Effector memory CD4-positive, alpha-beta T cell (primary cell): ENCODE measurements around the gene RTP2.
"Not testable (repeated sequence)": the region's sequence is repeated elsewhere in the genome, so short reads cannot be mapped to it uniquely, and the experiment has no call there.

ENCODE experiments used
- DNase-seq, 3 donors: peaks; one replicate each; pipeline ENCODE4 v3.0.0-alpha.2; 2020
- H3K27ac ChIP-seq: 2 replicates; pipeline ENCODE4 v1.7.0; 2013; ENCODE audit warnings: mild to moderate bottlenecking, low read length, moderate library complexity; ENCODE audit not compliant: insufficient read depth, poor library complexity, severe bottlenecking
- H3K27me3 ChIP-seq: replicated peaks from 2 replicates; pipeline ENCODE4 v1.7.0; 2013; ENCODE audit warnings: mild to moderate bottlenecking, low read length; ENCODE audit not compliant: insufficient read depth, control insufficient read depth, poor library complexity, severe bottlenecking
- H3K36me3 ChIP-seq: 2 replicates; pipeline ENCODE4 v1.7.0; 2013; ENCODE audit warnings: mild to moderate bottlenecking, low read length, moderate library complexity; ENCODE audit not compliant: control insufficient read depth, insufficient read depth
- H3K4me1 ChIP-seq: 2 replicates; pipeline ENCODE4 v1.7.0; 2013; ENCODE audit warnings: low read length, mild to moderate bottlenecking; ENCODE audit not compliant: control insufficient read depth, insufficient read depth, poor library complexity, severe bottlenecking
- H3K4me3 ChIP-seq: 2 replicates; pipeline ENCODE4 v1.7.0; 2013; ENCODE audit warnings: low read length, low read depth, mild to moderate bottlenecking; ENCODE audit not compliant: insufficient read depth, poor library complexity, severe bottlenecking
- H3K9me3 ChIP-seq: 2 replicates; pipeline ENCODE4 v1.7.0; 2013; ENCODE audit warnings: mild to moderate bottlenecking, low read length, moderate library complexity; ENCODE audit not compliant: control insufficient read depth

The RTP2 gene

GRCh38 chr3:187695449-187695848 is 6.9 kb downstream of the RTP2 start:
- no peaks in the 10 kb centered on the region for H3K27me3 ChIP-seq
- H3K27ac ChIP-seq, result no peak overlapping the region
- no peaks in the 10 kb centered on the region for H3K36me3 ChIP-seq
- DNase-seq, result no peak
- no peak overlapping the region for H3K4me3 ChIP-seq
- H3K9me3 ChIP-seq, result no peaks in the 10 kb centered on the region
- H3K4me1 ChIP-seq, result no peaks in the 10 kb centered on the region

- H3K4me1 ChIP-seq, result no peaks in the 10 kb centered on the region
- no peaks in the 10 kb centered on the region for H3K27me3 ChIP-seq
- no peaks in the 10 kb centered on the region for H3K9me3 ChIP-seq
- DNase-seq, result no peak
- no peaks in the 10 kb centered on the region for H3K36me3 ChIP-seq
- H3K27ac ChIP-seq, result no peak overlapping the region
- H3K4me3 ChIP-seq, result no peak overlapping the region
Observed at GRCh38 chr3:187694801-187695200, 7.6 kb downstream of the RTP2 start.

GRCh38 chr3:187693431-187693830 is 8.9 kb downstream of the RTP2 start:
- Histone ChIP-seq H3K4me3 (no peak overlapping the region), H3K27me3 (no peaks in the 10 kb centered on the region), H3K9me3 (no peaks in the 10 kb centered on the region), H3K4me1 (no peaks in the 10 kb centered on the region), H3K27ac (no peak overlapping the region), H3K36me3 (no peaks in the 10 kb centered on the region)
- no peak for DNase-seq

- Histone ChIP-seq H3K4me3 (no peak overlapping the region), H3K4me1 (no peaks in the 10 kb centered on the region), H3K27ac (no peak overlapping the region), H3K9me3 (peaks cover 3% of the 10 kb centered on the region), H3K36me3 (no peaks in the 10 kb centered on the region), H3K27me3 (no peaks in the 10 kb centered on the region)
- DNase-seq, result no peak
Observed at GRCh38 chr3:187689984-187690383, 12.4 kb downstream of the RTP2 start.

GRCh38 chr3:187686621-187687273 is 15.6 kb downstream of the RTP2 start:
- Histone ChIP-seq H3K9me3 (peaks cover 3% of the 10 kb centered on the region), H3K4me3 (no peak overlapping the region), H3K4me1 (no peaks in the 10 kb centered on the region), H3K27me3 (no peaks in the 10 kb centered on the region), H3K27ac (no peak overlapping the region), H3K36me3 (no peaks in the 10 kb centered on the region)
- DNase-seq, result no peak

GRCh38 chr3:187685948-187686347 is 16.4 kb downstream of the RTP2 start:
- no peaks in the 10 kb centered on the region for H3K4me1 ChIP-seq
- no peaks in the 10 kb centered on the region for H3K27me3 ChIP-seq
- H3K36me3 ChIP-seq, result no peaks in the 10 kb centered on the region
- DNase-seq, result no peak
- no peak overlapping the region for H3K4me3 ChIP-seq
- H3K9me3 ChIP-seq, result peaks cover 3% of the 10 kb centered on the region
- H3K27ac ChIP-seq, result no peak overlapping the region

- DNase-seq, result no peak
- Histone ChIP-seq H3K36me3 (no peaks in the 10 kb centered on the region), H3K9me3 (peaks cover 3% of the 10 kb centered on the region), H3K4me3 (no peak overlapping the region), H3K4me1 (no peaks in the 10 kb centered on the region), H3K27me3 (no peaks in the 10 kb centered on the region), H3K27ac (no peak overlapping the region)
Observed at GRCh38 chr3:187684880-187685279, 17.5 kb downstream of the RTP2 start.

GRCh38 chr3:187684444-187684843 is 17.9 kb downstream of the RTP2 start:
- no peaks in the 10 kb centered on the region for H3K27me3 ChIP-seq
- H3K4me1 ChIP-seq, result no peaks in the 10 kb centered on the region
- no peak overlapping the region for H3K27ac ChIP-seq
- no peak for DNase-seq
- peaks cover 3% of the 10 kb centered on the region for H3K9me3 ChIP-seq
- H3K36me3 ChIP-seq, result no peaks in the 10 kb centered on the region
- no peak overlapping the region for H3K4me3 ChIP-seq

GRCh38 chr3:187681756-187682155 is 20.6 kb downstream of the RTP2 start:
- H3K9me3 ChIP-seq, H3K27ac ChIP-seq, H3K4me3 ChIP-seq, H3K4me1 ChIP-seq, H3K27me3 ChIP-seq, DNase-seq, H3K36me3 ChIP-seq: not testable (repeated sequence)

GRCh38 chr3:187679638-187680396 is 22.5 kb downstream of the RTP2 start:
- no peaks in the 10 kb centered on the region for H3K36me3 ChIP-seq
- H3K9me3 ChIP-seq, result no peaks in the 10 kb centered on the region
- no peaks in the 10 kb centered on the region for H3K27me3 ChIP-seq
- no peak overlapping the region for H3K4me3 ChIP-seq
- no peak overlapping the region for H3K27ac ChIP-seq
- H3K4me1 ChIP-seq, result no peaks in the 10 kb centered on the region
- peak; percentile 28 to 38 (median 30) for DNase-seq
